CD4-positive, alpha-beta T cell treated with Interferon gamma for 1 hour (primary cell): ENCODE measurements around the gene SERTAD1.
"Not testable (repeated sequence)": the region's sequence is repeated elsewhere in the genome, so short reads cannot be mapped to it uniquely, and the experiment has no call there.

Experiments
- DNase-seq: peaks from one replicate; pipeline ENCODE4 v3.0.0-alpha.2; 2020

Gene SERTAD1

GRCh38 chr19:40420766-40421765, 4.7 kb downstream of the SERTAD1 start:
- DNase-seq = peak; percentile 67

- no peak for DNase-seq
These were observed 5.4 kb downstream of the SERTAD1 start for GRCh38 chr19:40420451-40420765.

GRCh38 chr19:40419780-40420179, 6.0 kb downstream of the SERTAD1 start:
- no peak for DNase-seq

- no peak for DNase-seq
These were observed 6.7 kb downstream of the SERTAD1 start for GRCh38 chr19:40419066-40419612.

DNA sequence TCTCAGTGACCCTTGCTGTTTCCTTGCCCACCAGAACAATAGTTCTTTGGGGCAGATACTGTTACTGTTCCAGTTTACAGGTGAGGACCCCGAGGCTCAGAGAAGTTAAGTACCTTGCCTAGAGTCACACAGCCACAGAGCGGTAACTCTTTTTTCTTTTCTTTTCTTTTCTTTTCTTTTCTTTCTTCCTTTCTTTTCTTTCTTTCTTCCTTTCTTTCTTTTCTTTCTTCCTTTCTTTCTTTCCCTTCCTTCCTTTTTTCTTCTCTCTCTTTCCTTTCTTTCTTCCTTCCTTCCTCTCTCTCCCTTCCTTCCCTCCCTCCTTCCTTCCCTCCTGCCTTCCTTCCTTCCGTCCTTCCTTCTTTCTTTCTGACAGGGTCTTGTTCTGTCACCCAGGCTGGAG, 7.8 kb downstream of the SERTAD1 start:
- DNase-seq = no peak

GRCh38 chr19:40417643-40417981, 8.2 kb downstream of the SERTAD1 start:
- no peak for DNase-seq

- no peak for DNase-seq
These were observed 8.7 kb downstream of the SERTAD1 start for GRCh38 chr19:40416918-40417642.

DNA sequence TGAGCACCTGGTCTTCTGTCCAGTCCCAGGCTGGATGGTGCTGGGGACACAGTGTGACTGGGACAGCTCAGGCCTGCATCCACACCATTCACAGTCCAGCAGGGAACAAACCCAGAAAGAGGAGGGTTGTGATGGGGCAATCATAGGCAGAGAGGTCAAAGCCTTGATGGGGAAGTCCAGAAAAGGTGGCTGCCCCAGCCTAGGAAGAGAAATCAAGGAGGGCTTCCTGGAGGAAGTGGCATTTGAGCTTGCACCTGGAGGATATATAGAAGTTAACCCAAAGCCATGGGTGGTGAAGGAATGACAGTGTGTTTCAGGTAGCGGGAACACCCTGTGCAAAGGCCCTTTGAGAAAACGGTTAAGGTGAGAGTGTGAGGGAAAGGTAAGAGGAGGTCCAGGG, 10.0 kb downstream of the SERTAD1 start:
- DNase-seq = no peak

GRCh38 chr19:40414542-40415535, 11.0 kb downstream of the SERTAD1 start:
- no peak for DNase-seq

GRCh38 chr19:40413291-40413845, 12.4 kb downstream of the SERTAD1 start, which contains the start of gene PRX:
PRX (minus strand) TSS chr19:40413378; CDS start chr19:40407932, 5,446 bp downstream.
- no peak for DNase-seq

DNA sequence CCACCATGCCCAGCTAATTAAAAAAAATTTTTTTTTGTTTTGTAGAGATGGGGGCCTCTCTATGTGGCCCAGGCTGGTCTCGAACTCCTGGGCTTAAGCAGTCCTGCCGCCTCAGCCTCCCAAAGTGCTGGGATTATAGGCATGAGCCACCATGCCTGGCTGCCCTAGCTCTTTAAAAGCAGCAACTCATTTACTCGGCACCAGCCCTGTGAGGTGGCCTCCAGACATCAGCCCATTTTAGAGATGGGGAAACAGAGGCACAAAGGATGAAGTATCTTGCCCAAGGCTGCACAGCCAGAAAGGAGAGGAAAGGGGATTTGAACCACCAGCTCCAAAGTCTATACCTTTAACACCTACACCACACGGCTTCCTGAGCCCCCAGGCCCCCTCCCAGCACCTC, 12.9 kb downstream of the SERTAD1 start:
- DNase-seq = no peak

DNA sequence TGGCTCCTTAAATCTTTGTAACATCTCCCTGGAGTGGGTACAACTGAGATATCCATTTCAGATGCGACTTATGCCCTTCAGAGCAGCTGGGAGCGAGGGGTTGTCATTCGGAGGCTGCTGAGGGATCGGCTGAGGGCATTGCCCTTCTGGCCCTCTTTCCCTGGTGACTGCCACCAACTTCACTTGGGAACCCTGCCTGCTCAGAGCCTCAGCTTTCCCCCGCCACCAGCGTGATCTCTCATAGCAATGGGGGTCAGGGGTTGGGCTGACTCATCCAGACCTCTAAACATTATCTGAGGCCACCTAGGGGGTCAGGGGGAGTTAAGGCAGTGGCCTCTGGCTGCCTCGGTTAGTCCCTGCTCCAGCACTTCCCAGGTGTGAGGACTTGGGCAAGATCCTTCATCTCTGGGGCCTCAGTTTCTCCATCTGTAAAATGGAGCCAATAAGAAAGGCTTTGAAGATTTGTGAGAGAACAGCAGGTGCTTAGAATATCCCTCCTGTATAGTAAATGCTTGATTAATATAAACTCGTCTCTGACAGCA, 13.8 kb downstream of the SERTAD1 start:
- no peak for DNase-seq

DNA sequence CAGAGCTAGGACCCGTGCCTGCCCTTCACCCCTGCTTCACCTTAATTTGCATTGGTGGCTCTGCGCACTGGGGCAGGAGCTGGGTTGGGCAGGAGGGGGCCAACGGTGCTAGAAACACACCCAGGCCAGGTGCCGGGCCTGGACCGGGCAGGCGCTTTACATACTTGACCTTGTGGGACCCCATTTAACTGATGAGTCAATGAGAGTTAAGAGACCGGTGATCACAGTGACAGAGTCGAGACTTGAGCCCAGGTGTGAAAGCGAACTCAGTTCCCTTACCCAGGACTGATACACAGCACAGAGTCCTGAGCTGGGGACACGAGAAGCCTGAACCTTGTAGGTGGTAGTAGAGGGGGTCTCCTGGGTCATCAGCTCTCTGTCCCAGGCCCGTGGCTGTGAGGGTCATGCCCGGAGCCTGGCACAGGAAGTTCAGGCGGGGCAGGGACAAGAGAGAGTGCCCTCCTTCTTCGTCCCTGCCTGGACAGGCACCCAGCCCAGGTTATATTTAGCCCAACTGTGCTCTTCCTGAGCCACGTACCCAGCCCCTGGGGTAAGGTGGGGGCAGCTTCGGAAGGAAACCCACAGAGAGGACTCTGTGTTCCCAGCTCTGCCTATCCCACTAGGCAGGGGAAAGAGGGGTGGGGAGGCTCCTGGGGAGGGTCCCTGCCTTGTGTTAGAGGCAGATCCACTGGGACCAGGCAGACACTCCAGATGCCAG, 14.5 kb downstream of the SERTAD1 start:
- DNase-seq = no peak

- DNase-seq = no peak
These were observed 15.8 kb downstream of the SERTAD1 start for GRCh38 chr19:40410030-40410389.

GRCh38 chr19:40408598-40408925, 17.2 kb downstream of the SERTAD1 start:
- DNase-seq = not testable (repeated sequence)

GRCh38 chr19:40407714-40408597, 17.8 kb downstream of the SERTAD1 start:
- no peak for DNase-seq

GRCh38 chr19:40403262-40403984, 22.4 kb downstream of the SERTAD1 start:
- DNase-seq = peak; percentile 85

- no peak for DNase-seq
These were observed 25.2 kb downstream of the SERTAD1 start for GRCh38 chr19:40400559-40400958.

DNA sequence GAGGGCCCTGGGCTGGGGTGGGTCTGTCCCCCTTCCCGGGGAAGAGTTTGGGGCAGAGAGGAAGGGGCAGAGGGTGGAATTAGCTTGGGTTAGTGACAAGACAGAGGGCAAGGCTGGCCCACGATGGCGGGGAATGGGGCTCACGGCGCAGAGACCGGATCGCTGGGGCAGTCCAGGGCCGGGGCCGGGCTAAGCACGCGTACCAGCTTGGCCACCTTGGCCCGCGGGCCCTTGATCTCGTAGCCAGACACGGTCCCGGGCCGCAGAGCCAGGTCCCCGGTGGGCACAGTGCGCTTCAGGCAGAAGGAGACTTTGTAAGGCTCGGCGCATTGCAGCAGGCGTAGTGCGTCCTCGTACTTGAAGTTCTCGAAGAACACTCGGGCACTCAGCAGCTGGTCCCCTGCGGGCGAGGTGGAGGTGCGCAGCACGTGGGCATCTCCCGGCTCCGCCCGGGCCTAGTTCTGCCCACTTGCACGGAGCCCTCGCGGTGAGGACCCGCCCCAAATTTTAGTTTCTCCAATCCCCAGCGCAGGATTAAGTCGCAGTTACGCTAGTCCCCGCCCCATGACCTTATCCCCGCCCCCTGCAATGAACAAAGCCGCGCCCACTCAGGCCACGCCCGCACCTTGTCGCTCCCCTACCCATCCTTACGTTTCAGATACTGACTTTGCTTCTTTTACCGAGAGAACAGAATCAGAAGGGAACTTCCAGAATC, 27.2 kb downstream of the SERTAD1 start:
- DNase-seq = peak; percentile 75
